HG03354 (cell line): ENCODE results near the gene IFNE.
"Not testable (repeated sequence)": the region's sequence is repeated elsewhere in the genome, so short reads cannot be mapped to it uniquely, and the experiment has no call there.

Experiments
- ATAC-seq: cut with Tn5 transposase; IDR thresholded peaks from one replicate; pipeline ENCODE4 v1.9.1; 2021; ENCODE audit warnings: mild to moderate bottlenecking; ENCODE audit not compliant: unreplicated experiment, poor library complexity, severe bottlenecking

Gene IFNE

GRCh38 chr9:21502586-21502985 is 20.5 kb upstream of the IFNE start:
- no peak for ATAC-seq

GRCh38 chr9:21499912-21500311 is 17.8 kb upstream of the IFNE start:
- ATAC-seq, result no peak

- ATAC-seq, result no peak
These were observed 9.6 kb upstream of the IFNE start for GRCh38 chr9:21491756-21492155.

GRCh38 chr9:21481470-21482056 is 550 bp downstream of the IFNE start:
- no peak for ATAC-seq

GRCh38 chr9:21479152-21479702 is 2.9 kb downstream of the IFNE start:
- no peak for ATAC-seq

GRCh38 chr9:21477466-21477865 is 4.6 kb downstream of the IFNE start:
- ATAC-seq, result no peak

GRCh38 chr9:21473236-21473635 is 8.9 kb downstream of the IFNE start:
- ATAC-seq, result no peak

- no peak for ATAC-seq
These were observed 12.0 kb downstream of the IFNE start for GRCh38 chr9:21470126-21470525.

- peak; percentile 85 for ATAC-seq
These were observed 16.1 kb downstream of the IFNE start for GRCh38 chr9:21465859-21466518.

GRCh38 chr9:21465138-21465537 is 17.0 kb downstream of the IFNE start:
- no peak for ATAC-seq

GRCh38 chr9:21461377-21461776 is 20.7 kb downstream of the IFNE start:
- ATAC-seq, result no peak

GRCh38 chr9:21455320-21455719 is 26.8 kb downstream of the IFNE start:
- ATAC-seq, result peak; percentile 93

- ATAC-seq, result no peak
These were observed 28.0 kb downstream of the IFNE start for GRCh38 chr9:21454149-21454548.

- ATAC-seq, result no peak
These were observed 29.4 kb downstream of the IFNE start for GRCh38 chr9:21452681-21453080.

GRCh38 chr9:21450733-21451394 is 31.2 kb downstream of the IFNE start:
- no peak for ATAC-seq

- not testable (repeated sequence) for ATAC-seq
These were observed 32.8 kb downstream of the IFNE start for GRCh38 chr9:21449312-21449711.

- ATAC-seq, result peak; percentile 93
These were observed 38.1 kb downstream of the IFNE start for GRCh38 chr9:21443849-21444625.

GRCh38 chr9:21440139-21440538 is 42.0 kb downstream of the IFNE start, which contains the start of gene IFNA1:
Gene IFNA1 (plus strand): TSS chr9:21440439. CDS start chr9:21440508, 69 bp downstream.
- no peak for ATAC-seq

- ATAC-seq, result not testable (repeated sequence)
These were observed 47.1 kb downstream of the IFNE start for GRCh38 chr9:21435015-21435383.
